ENCODE results near the gene SDK1.
A peak's percentile ranks its signal among the peaks of the same experiment; 100 is the strongest.

Gene SDK1

GRCh38 chr7:3880228-3880987 lies 579.4 kb downstream of the SDK1 start:
- no peak for TF ChIP-seq CTCF (IDR thresholded peaks at IDR 0.05; ENCODE audit: unreplicated experiment in 3 of 3)
- peaks cover 4% of the 10 kb centered on the region for H3K27me3 Mint-ChIP-seq (ENCODE audit: low read depth)
- H3K27ac Mint-ChIP-seq: peak overlapping the region; percentile 40 to 57 (median 57)
- H3K36me3 Mint-ChIP-seq (ENCODE audit: low read depth): no peaks in the 10 kb centered on the region
- peaks cover 13% of the 10 kb centered on the region for H3K4me1 Mint-ChIP-seq
- no peaks in the 10 kb centered on the region for H3K9me3 Mint-ChIP-seq
- H3K4me3 Mint-ChIP-seq: no peak overlapping the region

DNA sequence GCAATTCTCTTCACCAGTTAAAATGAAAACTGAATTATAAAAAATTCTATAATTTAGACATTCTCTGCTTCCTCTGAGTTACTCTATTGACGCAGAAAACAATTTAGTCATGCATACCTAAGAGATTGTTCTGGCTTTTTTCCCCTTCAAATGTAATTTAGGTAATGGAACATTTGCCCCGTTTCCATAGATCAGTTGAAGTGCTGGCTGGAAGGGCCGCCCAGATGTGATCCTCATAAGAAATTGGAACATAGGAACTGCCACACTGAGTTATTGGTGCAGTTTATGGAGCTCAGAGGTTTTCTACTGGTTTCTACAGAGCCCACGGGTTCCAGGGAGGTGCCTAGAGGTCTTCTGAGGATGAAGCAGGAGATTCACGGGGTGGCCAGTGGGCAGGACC lies 581.7 kb downstream of the SDK1 start:
- TF ChIP-seq CTCF (IDR thresholded peaks at IDR 0.05; ENCODE audit: unreplicated experiment in 3 of 3): no peak
- Mint-ChIP-seq H3K4me3 (no peak overlapping the region), H3K4me1 (peaks cover 22% of the 10 kb centered on the region)

GRCh38 chr7:3884543-3884942 lies 583.5 kb downstream of the SDK1 start:
- H3K4me3 Mint-ChIP-seq: no peak overlapping the region
- TF ChIP-seq CTCF (IDR thresholded peaks at IDR 0.05; ENCODE audit: unreplicated experiment in 3 of 3): no peak
- peaks cover 4% of the 10 kb centered on the region for H3K27me3 Mint-ChIP-seq (ENCODE audit: low read depth)
- H3K36me3 Mint-ChIP-seq (ENCODE audit: low read depth): no peaks in the 10 kb centered on the region
- H3K9me3 Mint-ChIP-seq: no peaks in the 10 kb centered on the region
- peaks cover 19% of the 10 kb centered on the region for H3K4me1 Mint-ChIP-seq
- no peak overlapping the region for H3K27ac Mint-ChIP-seq

More for the DNA sequence above, 581.7 kb downstream of the SDK1 start:
- Mint-ChIP-seq H3K27ac (no peak overlapping the region), H3K27me3 (ENCODE audit: low read depth) (peaks cover 4% of the 10 kb centered on the region), H3K36me3 (ENCODE audit: low read depth) (no peaks in the 10 kb centered on the region), H3K9me3 (no peaks in the 10 kb centered on the region)

DNA sequence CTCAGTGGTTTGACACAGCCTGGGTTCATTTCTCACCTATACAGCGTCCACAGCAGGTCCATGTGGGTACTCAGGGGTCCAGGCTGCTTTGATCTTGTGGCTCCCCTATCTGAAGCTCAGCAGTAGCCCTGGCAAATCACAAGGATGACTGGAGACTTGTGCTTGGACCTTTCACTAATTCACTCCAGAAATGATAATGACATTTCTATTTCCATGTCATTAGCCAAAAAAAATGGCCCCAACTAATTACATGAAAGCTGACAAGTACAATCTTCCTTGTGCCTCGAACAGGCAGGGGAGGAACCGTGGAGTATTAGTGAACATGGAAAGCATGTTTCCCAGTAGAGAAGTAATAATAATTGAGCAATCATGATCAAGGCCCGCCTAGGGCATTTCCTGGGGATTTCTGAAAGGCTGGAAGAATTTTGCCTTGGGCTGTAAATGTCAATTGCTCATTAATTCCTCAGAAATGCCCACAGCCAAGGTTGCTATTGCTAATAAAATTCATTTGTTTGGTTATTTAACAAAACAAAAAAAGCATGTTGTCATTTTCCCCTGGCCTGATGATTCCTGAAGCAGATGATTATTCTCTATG lies 586.1 kb downstream of the SDK1 start:
- no peak for TF ChIP-seq CTCF (IDR thresholded peaks at IDR 0.05; ENCODE audit: unreplicated experiment in 3 of 3)
- Mint-ChIP-seq H3K36me3 (ENCODE audit: low read depth) (no peaks in the 10 kb centered on the region), H3K4me1 (peaks cover 15% of the 10 kb centered on the region), H3K9me3 (no peaks in the 10 kb centered on the region), H3K27ac (no peak overlapping the region), H3K4me3 (no peak overlapping the region), H3K27me3 (ENCODE audit: low read depth) (no peaks in the 10 kb centered on the region)

DNA sequence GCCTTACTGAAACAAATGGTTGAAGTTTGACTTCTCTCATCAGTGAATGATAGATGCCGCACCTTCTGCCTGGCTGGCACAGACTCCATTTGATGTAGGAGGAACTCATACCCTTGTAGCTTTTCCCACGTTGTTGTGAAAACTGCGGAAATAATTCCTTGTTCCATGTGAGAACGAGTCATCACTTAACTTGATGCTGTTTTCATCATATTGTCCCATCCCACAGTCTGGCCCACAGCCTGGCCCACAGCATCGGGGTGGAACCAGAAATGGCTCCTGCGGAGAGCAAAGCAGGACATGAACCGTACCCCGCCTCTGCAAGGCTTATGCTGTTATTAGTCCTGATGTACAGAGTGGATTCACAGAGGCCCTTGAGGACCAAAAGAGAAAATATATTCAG lies 587.0 kb downstream of the SDK1 start:
- H3K27me3 Mint-ChIP-seq (ENCODE audit: low read depth): no peaks in the 10 kb centered on the region
- no peaks in the 10 kb centered on the region for H3K9me3 Mint-ChIP-seq
- TF ChIP-seq CTCF (IDR thresholded peaks at IDR 0.05; ENCODE audit: unreplicated experiment in 3 of 3): no peak
- peaks cover 21% of the 10 kb centered on the region for H3K4me1 Mint-ChIP-seq
- H3K4me3 Mint-ChIP-seq: no peak overlapping the region
- H3K27ac Mint-ChIP-seq: no peak overlapping the region
- H3K36me3 Mint-ChIP-seq (ENCODE audit: low read depth): no peaks in the 10 kb centered on the region

- Mint-ChIP-seq H3K27ac (no peak overlapping the region), H3K9me3 (no peaks in the 10 kb centered on the region)
These were observed 591.1 kb downstream of the SDK1 start for GRCh38 chr7:3892157-3892556.

More at GRCh38 chr7:3892157-3892556, 591.1 kb downstream of the SDK1 start:
- peaks cover 7% of the 10 kb centered on the region for H3K27me3 Mint-ChIP-seq (ENCODE audit: low read depth)
- no peak overlapping the region for H3K4me3 Mint-ChIP-seq
- no peak for TF ChIP-seq CTCF (IDR thresholded peaks at IDR 0.05; ENCODE audit: unreplicated experiment in 3 of 3)
- no peaks in the 10 kb centered on the region for H3K36me3 Mint-ChIP-seq (ENCODE audit: low read depth)
- peaks cover 43% of the 10 kb centered on the region for H3K4me1 Mint-ChIP-seq

All from nephron (organoid).